K562 (cell line): ENCODE measurements around the gene MICALL2. TPM values are rescaled to one million over a fixed set of nuclear protein-coding genes. Genes with fewer than 3 reads are reported as not detected.

Experiments
- ATAC-seq: fragments of 200-7000 bp; cut with Tn5 transposase; 3 replicates; pipeline ENCODE4 v1.9.1; 2020; ENCODE audit warnings: moderate library complexity
- BruUV-seq: library from RNA; stranded (reverse); fragments of 400-500 nt; replicated peaks from 2 replicates; lab custom pipeline; 2021; lab: Mats Ljungman, UMichigan
- CTCF ChIA-PET: fragments of 300-600 bp; formaldehyde crosslinking; extraction: SDS; loops from one replicate; lab custom pipeline; 2021; ENCODE audit warnings: low intra/inter-chr PET ratio; lab: Yijun Ruan, JAX
- POLR2A ChIA-PET: fragments of 300-600, 350-650 bp; sonication (Branson Sonifier 250); formaldehyde crosslinking; extraction: SDS; loops from one replicate; lab custom pipeline; 2021; ENCODE audit warnings: antibody characterized with exemption, inconsistent platforms; lab: Yijun Ruan, JAX
- DNase-seq, 4 experiments: peaks; one replicate each; pipeline versions ENCODE4 v3.0.0 to v3.0.0-alpha.2; 2011 to 2018; ENCODE audit warnings: low spot score in 3 of 4, mixed read lengths in 3 of 4; ENCODE audit errors: extremely low read depth in 1 of 4
- FAIRE-seq: peaks from 2 replicates; lab custom pipeline; 2011; peaks lifted over from hg19 to GRCh38; lab: Jason Lieb, UNC
- H2AFZ ChIP-seq: 2 replicates; pipeline ENCODE4 v1.6.0; 2011; ENCODE audit warnings: low read depth, low read length, control low read depth, inconsistent platforms
- H3K27ac ChIP-seq: fragments of 200-600 bp; 3 replicates; pipeline ENCODE4 v1.8.0; 2011; ENCODE audit warnings: low read depth, mild to moderate bottlenecking, control low read depth, inconsistent platforms, low read length, moderate library complexity, mixed read lengths; ENCODE audit errors: extremely low read depth
- H3K27me3 ChIP-seq, 2 experiments: fragments of 300-600 bp in 1 of 2; 2 replicates in 1 of 2; 3 replicates in 1 of 2; pipeline versions ENCODE4 v1.6.0 to v1.8.0; 2011; ENCODE audit warnings: inconsistent platforms in 2 of 2, low read length in 2 of 2, mild to moderate bottlenecking in 1 of 2, mixed read lengths in 1 of 2, moderate library complexity in 1 of 2; ENCODE audit not compliant: control insufficient read depth in 2 of 2, insufficient read depth in 2 of 2
- H3K36me3 ChIP-seq: fragments of 300-600 bp; 3 replicates; pipeline ENCODE4 v1.8.0; 2011; ENCODE audit warnings: mild to moderate bottlenecking, low read length, inconsistent platforms; ENCODE audit not compliant: control insufficient read depth, insufficient read depth
- H3K4me1 ChIP-seq, 2 experiments: fragments of 200-600 bp in 1 of 2; replicated peaks in 1 of 2; 2 replicates in 1 of 2; 3 replicates in 1 of 2; pipeline versions ENCODE4 v1.5.1 to v1.8.0; 2011; ENCODE audit warnings: inconsistent platforms in 2 of 2, low read length in 2 of 2, mild to moderate bottlenecking in 1 of 2, mixed read lengths in 1 of 2, moderate library complexity in 1 of 2; ENCODE audit not compliant: control insufficient read depth in 2 of 2, insufficient read depth in 2 of 2
- H3K4me2 ChIP-seq: 2 replicates; pipeline ENCODE4 v1.6.1; 2011; ENCODE audit warnings: low read length, control low read depth, inconsistent platforms, mixed read lengths; ENCODE audit not compliant: insufficient read depth
- H3K4me3 ChIP-seq: fragments of 200-600 bp; sonication (generic), shearing (Covaris generic); 2 replicates; pipeline ENCODE4 v1.5.1; 2016; ENCODE audit warnings: control low read depth, inconsistent platforms
- H3K79me2 ChIP-seq: fragments of 200-600 bp; 3 replicates; pipeline ENCODE4 v1.8.0; 2011; ENCODE audit warnings: low read length, inconsistent platforms; ENCODE audit not compliant: control insufficient read depth, insufficient read depth
- H3K9ac ChIP-seq, 2 experiments: 2 replicates each; pipeline versions ENCODE4 v1.6.0 to v1.6.1; 2011; ENCODE audit warnings: low read depth in 2 of 2, low read length in 2 of 2, control low read depth in 1 of 2, inconsistent platforms in 1 of 2, mild to moderate bottlenecking in 1 of 2, mixed read lengths in 1 of 2; ENCODE audit not compliant: insufficient read depth in 1 of 2
- H3K9me1 ChIP-seq: one replicate; pipeline ENCODE4 v1.6.0; 2011; ENCODE audit warnings: inconsistent platforms, mild to moderate bottlenecking, low read length, moderate library complexity; ENCODE audit not compliant: control insufficient read depth, insufficient read depth
- H3K9me3 ChIP-seq: replicated peaks from 2 replicates; pipeline ENCODE4 v1.5.1; 2011; ENCODE audit warnings: low read depth, low read length, inconsistent platforms; ENCODE audit not compliant: control insufficient read depth, insufficient read depth
- H4K20me1 ChIP-seq: replicated peaks from 2 replicates; pipeline ENCODE4 v1.6.1; 2011; ENCODE audit warnings: low read length, inconsistent platforms, mixed read lengths; ENCODE audit not compliant: control insufficient read depth, insufficient read depth
- CC2D1A ChIP-seq: fragments of 450-650 bp; IDR thresholded peaks from 2 replicates; pipeline ENCODE4 v1.6.1; 2017; ENCODE audit warnings: mild to moderate bottlenecking
- DDX20 ChIP-seq: fragments of 450-650 bp; IDR thresholded peaks from 2 replicates; pipeline ENCODE4 v1.6.1; 2016; ENCODE audit warnings: missing genetic modification characterization, low read depth, mild to moderate bottlenecking, missing compliant biosample characterization, moderate library complexity
- ILF3 ChIP-seq: fragments of 450-650 bp; IDR thresholded peaks from 2 replicates; pipeline ENCODE4 v1.6.1; 2018; ENCODE audit warnings: antibody characterized with exemption, mild to moderate bottlenecking, moderate library complexity, borderline replicate concordance
- NCOA1 ChIP-seq: fragments of 450-650 bp; IDR thresholded peaks from 2 replicates; pipeline ENCODE4 v1.6.1; 2016; ENCODE audit warnings: low read depth
- RFX7 ChIP-seq: fragments of 250-450 bp; sonication (Bioruptor Pico); IDR thresholded peaks from 2 replicates; pipeline ENCODE4 v1.5.1; 2021; ENCODE audit warnings: mild to moderate bottlenecking
- U2AF1 ChIP-seq: fragments of 200-400 bp; formaldehyde crosslinking; optimal IDR thresholded peaks from 2 replicates; pipeline ENCODE3; 2017; ENCODE audit warnings: mild to moderate bottlenecking, low read depth, low read length, moderate library complexity
- ZNF253 ChIP-seq: fragments of 250-450 bp; sonication (Bioruptor Pico); conservative IDR thresholded peaks from 2 replicates; pipeline ENCODE4 v1.6.1; 2021; ENCODE audit warnings: mild to moderate bottlenecking
- whole genome bisulfite sequencing: fragments of 100-300 bp; shearing (Covaris generic); methylation state at CpG from one replicate; pipeline ENCODE4 v1.1.6; 2016; ENCODE audit warnings: low coverage, mixed read lengths; ENCODE audit not compliant: insufficient coverage; ENCODE audit errors: missing lambda C conversion rate; 5-methylcytosine and 5-hydroxymethylcytosine counted together
- in situ Hi-C: fragments of 300-500 bp; cut with MboI; formaldehyde crosslinking; loops from 4 replicates; pipeline ENCODE4 v1.15.0; 2018; ENCODE audit warnings: inconsistent platforms, mixed read lengths
- intact Hi-C: fragments of 100-400 bp; cut with micrococcal nuclease; formaldehyde crosslinking; loops from 2 replicates; pipeline ENCODE4 v1.14.2; 2022
- polyA plus RNA-seq, 8 experiments: library from polyadenylated mRNA; depleted of rRNA in 4 of 8; stranded (reverse) in 5 of 8; unstranded in 3 of 8; fragments of >200 nt; fragmentation: Nextera tagmentation in 2 of 8; fragmentation: Illumina TruSeq in 1 of 8; extraction: Ambion mirVana in 2 of 8; extraction: Trizol in 1 of 8; gene quantifications; 2 replicates each; pipeline versions ENCODE4 v1.2.1 to v1.2.3, GENCODE V29; 2011 to 2014; ENCODE audit warnings: inconsistent platforms in 1 of 8, missing spikeins in 1 of 8
- total RNA-seq, 7 experiments: library from RNA; depleted of rRNA in 6 of 7; stranded (reverse); fragments of >200 nt in 6 of 7; fragmentation: Illumina TruSeq in 2 of 7; extraction: Trizol in 2 of 7; gene quantifications; 2 replicates each; pipeline versions ENCODE4 v1.2.1 to v1.2.3, GENCODE V29; 2011 to 2021; ENCODE audit warnings: low replicate concordance in 1 of 7
- TF ChIP-seq, protein P1 (sequence below): IDR thresholded peaks from 2 replicates; pipeline ENCODE4 v1.6.1; 2016; ENCODE audit warnings: missing genetic modification characterization, missing compliant biosample characterization
- TF ChIP-seq, protein P2 (sequence below): conservative IDR thresholded peaks from 2 replicates; pipeline ENCODE4 v1.6.1; 2011; ENCODE audit warnings: low read depth, mild to moderate bottlenecking, low read length; ENCODE audit not compliant: control insufficient read depth

The MICALL2 gene
- total and polyA plus RNA-seq, 9 of the 15 experiments (the other 6 are each of a cell fraction or from before 2014, with no cell fraction given): 1.8 to 103 (median 17.0) TPM

DNA sequence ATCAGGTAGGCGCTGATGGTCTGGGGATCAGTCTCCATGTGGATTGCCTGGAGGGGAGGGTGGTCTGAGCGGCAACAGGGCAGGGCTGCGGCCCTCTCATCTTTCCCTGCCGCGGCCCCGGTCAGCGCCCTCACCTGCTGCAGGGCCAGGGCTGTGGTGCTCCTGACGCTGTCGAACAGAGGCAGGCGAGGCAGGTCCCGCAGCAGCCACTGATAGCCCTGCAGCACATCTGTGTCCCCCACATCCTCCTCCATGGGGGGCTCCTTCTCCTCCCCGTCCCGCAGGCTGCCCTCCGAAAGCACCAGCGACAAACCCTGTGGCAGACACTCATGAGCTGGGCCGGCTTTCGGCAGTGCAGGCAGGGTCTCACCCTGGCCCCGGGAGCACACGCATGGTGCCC, 25.9 kb upstream of the MICALL2 start:
- ATAC-seq (no peak), FAIRE-seq (no peak), DNase-seq (no peak)
- no peaks in the 10 kb centered on the region for H3K79me2 ChIP-seq
- 94% methylated on average over 19 of the region's 19 CpGs for WGBS
- no peak overlapping the region for H3K4me3 ChIP-seq
- H4K20me1 ChIP-seq: no peaks in the 10 kb centered on the region
- peaks cover 81% of the 10 kb centered on the region; the same call in 1 of the 3 replicates for H3K36me3 ChIP-seq
- H3K27me3 ChIP-seq: no peaks in the 10 kb centered on the region
- no peak overlapping the region for H2AFZ ChIP-seq
- no peak for TF ChIP-seq ZNF253
- no peak for TF ChIP-seq U2AF1
- TF ChIP-seq RFX7: no peak
- no peaks in the 10 kb centered on the region for H3K9me1 ChIP-seq
- ChIA-PET POLR2A (interaction anchor here (1.1 to 1.5 kb wide), 3 partner anchors 10 to 13 kb away, joined by 3 to 4 read pairs (median 3); no protein-coding TSS in a partner anchor), CTCF (no interaction called here)
- H3K9ac ChIP-seq: no peak overlapping the region
- in situ Hi-C loops (no loop called here), intact Hi-C loops (no loop called here)
- H3K9me3 ChIP-seq: no peaks in the 10 kb centered on the region
- H3K27ac ChIP-seq: no peak overlapping the region
- peaks cover 0 to 10% of the 10 kb centered on the region in 2 experiments; a peak in 1 of 5 replicates for H3K4me1 ChIP-seq
- H3K4me2 ChIP-seq: no peak overlapping the region
- BruUV-seq: no TSS peak

DNA sequence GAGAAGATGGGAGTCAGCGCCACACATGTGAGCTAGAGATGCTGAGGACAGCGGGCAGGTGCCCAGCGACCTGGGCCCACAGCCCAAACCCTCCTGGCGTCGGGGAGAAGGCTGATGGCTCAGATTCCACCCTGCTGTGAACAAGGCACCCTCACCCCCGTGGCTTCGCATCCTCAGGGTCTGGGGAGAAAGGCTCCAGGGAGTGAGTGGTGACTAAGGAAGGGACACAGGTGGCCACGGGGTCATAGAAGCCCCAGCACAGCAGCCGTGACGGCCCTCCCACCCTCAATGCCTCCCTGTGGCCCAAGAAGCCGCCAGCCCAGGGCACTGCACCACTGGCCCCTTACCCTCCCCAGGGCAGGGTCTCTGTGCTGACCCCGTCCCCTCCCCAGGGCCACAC, 25.3 kb upstream of the MICALL2 start:
- Histone ChIP-seq H3K4me2 (no peak overlapping the region), H2AFZ (no peak overlapping the region), H3K4me1 (peaks cover 0 to 10% of the 10 kb centered on the region in 2 experiments; a peak in 1 of 5 replicates), H4K20me1 (no peaks in the 10 kb centered on the region), H3K9ac (0 out of 4 replicates have a peak overlapping the region, but pooled peaks of 1 of the 2 experiments have one; percentile 2), H3K27ac (no peak overlapping the region), H3K9me1 (no peaks in the 10 kb centered on the region), H3K9me3 (no peaks in the 10 kb centered on the region), H3K79me2 (no peaks in the 10 kb centered on the region), H3K36me3 (peaks cover 81% of the 10 kb centered on the region; the same call in 1 of the 3 replicates), H3K4me3 (no peak overlapping the region), H3K27me3 (no peaks in the 10 kb centered on the region)
- ChIA-PET CTCF (no interaction called here), POLR2A (interaction anchor here (0.5 kb wide), 1 partner anchor 71 kb away, joined by 3 read pairs; no protein-coding TSS in a partner anchor)
- FAIRE-seq (no peak), DNase-seq (no peak), ATAC-seq (no peak)
- intact Hi-C loops (no loop called here), in situ Hi-C loops (no loop called here)
- no TSS peak for BruUV-seq
- 92% methylated on average over 6 of the region's 12 CpGs for WGBS
- no peak for TF ChIP-seq CC2D1A
- no peak for TF ChIP-seq ILF3
- TF ChIP-seq, protein P1, sequence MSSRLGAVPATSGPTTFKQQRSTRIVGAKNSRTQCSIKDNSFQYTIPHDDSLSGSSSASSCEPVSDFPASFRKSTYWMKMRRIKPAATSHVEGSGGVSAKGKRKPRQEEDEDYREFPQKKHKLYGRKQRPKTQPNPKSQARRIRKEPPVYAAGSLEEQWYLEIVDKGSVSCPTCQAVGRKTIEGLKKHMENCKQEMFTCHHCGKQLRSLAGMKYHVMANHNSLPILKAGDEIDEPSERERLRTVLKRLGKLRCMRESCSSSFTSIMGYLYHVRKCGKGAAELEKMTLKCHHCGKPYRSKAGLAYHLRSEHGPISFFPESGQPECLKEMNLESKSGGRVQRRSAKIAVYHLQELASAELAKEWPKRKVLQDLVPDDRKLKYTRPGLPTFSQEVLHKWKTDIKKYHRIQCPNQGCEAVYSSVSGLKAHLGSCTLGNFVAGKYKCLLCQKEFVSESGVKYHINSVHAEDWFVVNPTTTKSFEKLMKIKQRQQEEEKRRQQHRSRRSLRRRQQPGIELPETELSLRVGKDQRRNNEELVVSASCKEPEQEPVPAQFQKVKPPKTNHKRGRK: no peak
- TF ChIP-seq, protein P2, sequence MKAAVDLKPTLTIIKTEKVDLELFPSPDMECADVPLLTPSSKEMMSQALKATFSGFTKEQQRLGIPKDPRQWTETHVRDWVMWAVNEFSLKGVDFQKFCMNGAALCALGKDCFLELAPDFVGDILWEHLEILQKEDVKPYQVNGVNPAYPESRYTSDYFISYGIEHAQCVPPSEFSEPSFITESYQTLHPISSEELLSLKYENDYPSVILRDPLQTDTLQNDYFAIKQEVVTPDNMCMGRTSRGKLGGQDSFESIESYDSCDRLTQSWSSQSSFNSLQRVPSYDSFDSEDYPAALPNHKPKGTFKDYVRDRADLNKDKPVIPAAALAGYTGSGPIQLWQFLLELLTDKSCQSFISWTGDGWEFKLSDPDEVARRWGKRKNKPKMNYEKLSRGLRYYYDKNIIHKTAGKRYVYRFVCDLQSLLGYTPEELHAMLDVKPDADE: no peak
- no peak for TF ChIP-seq NCOA1
- TF ChIP-seq DDX20 (tag): no peak
